ENCODE data around the gene TAF5L. TPM values are rescaled to one million over a fixed set of nuclear protein-coding genes. Genes with fewer than 3 reads are reported as not detected.
"Not testable (repeated sequence)": the region's sequence is repeated elsewhere in the genome, so short reads cannot be mapped to it uniquely, and the experiment has no call there.

The TAF5L gene
- total RNA-seq, 1 donor: 20.1 TPM

DNA sequence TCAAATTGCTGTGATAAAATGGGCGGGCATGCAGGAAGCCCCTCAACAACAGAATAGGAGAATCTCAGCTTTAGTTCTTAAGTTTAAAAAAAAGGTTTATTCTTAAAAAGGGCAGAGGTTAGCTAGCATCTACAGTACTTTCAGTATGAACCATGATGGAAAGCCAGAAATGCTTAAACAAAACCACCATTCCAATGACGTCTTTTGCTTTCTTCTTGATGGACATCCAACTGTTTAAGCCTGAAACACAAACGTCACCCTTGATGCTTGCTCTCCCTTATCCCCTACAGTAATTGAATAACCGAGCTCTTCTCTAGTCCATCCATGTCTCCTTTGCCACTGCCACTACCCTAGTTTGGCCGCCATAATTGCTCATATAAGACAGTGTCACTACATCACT lies 25.7 kb downstream of the TAF5L start:
- Histone ChIP-seq H3K4me1 (ENCODE audit: insufficient read depth, low read length) (peaks cover 3% of the 10 kb centered on the region), H3K4me3 (ENCODE audit: low read length) (no peak overlapping the region), H3K9me3 (ENCODE audit: low read depth, low read length) (no peaks in the 10 kb centered on the region), H3K27me3 (ENCODE audit: insufficient read depth, low read length) (no peaks in the 10 kb centered on the region)

DNA sequence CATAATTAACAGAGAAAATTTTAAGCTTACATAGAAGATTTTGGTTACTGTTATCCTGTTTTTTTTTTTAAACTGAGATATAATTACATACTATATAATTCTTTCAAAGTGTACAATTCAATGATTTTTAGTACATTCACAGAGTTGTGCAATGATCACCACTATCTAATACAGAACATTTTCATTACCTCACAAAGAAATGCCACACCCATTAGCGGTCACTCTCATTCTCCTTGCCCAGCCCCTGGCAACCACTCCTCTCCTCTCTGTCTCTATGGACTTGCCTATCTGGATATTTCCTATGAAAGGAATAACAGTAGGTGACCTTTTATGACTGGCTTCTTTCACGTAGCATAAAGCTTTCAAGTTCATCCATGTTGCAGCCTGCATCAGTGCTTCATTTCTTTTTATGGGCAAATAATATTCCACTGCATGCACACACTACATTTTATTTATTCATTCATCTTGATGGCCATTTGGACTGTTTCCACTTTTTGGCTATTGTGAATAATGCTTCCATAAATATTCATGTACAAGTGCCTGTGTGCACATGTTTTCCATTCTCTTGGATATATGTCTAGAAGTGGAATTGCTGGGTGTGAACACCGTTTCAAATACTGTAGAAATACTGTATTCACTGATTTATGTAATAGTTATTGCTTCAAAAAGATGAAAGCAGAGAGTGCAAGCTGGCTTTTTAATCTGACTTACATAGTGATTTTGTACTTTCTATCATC lies 26.5 kb downstream of the TAF5L start:
- H3K9me3 ChIP-seq (ENCODE audit: low read depth, low read length): no peaks in the 10 kb centered on the region
- H3K4me1 ChIP-seq (ENCODE audit: insufficient read depth, low read length): peaks cover 3% of the 10 kb centered on the region
- H3K4me3 ChIP-seq (ENCODE audit: low read length): no peak overlapping the region
- H3K27me3 ChIP-seq (ENCODE audit: insufficient read depth, low read length): no peaks in the 10 kb centered on the region

DNA sequence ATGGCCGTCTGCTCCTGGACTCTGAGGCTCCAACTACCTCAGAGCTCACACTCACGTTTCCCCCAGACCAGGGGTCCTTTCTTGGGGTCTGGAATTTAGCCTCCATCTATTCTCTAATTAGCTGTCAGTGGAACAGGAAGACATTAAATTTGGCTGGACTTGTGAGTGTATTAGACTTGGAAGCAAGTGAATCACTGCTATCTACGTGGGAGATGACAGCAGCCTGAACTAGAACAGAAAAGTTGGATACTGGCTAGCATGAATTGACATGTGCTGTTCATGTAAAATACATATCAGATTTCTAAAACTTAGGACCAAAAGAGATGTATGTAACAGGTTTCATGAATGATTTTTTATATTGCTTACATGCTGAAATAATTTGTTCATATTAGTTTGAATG lies 28.0 kb downstream of the TAF5L start:
- no peaks in the 10 kb centered on the region for H3K27me3 ChIP-seq (ENCODE audit: insufficient read depth, low read length)
- peaks cover 3% of the 10 kb centered on the region for H3K4me1 ChIP-seq (ENCODE audit: insufficient read depth, low read length)
- no peak overlapping the region for H3K4me3 ChIP-seq (ENCODE audit: low read length)
- H3K9me3 ChIP-seq (ENCODE audit: low read depth, low read length): no peaks in the 10 kb centered on the region

DNA sequence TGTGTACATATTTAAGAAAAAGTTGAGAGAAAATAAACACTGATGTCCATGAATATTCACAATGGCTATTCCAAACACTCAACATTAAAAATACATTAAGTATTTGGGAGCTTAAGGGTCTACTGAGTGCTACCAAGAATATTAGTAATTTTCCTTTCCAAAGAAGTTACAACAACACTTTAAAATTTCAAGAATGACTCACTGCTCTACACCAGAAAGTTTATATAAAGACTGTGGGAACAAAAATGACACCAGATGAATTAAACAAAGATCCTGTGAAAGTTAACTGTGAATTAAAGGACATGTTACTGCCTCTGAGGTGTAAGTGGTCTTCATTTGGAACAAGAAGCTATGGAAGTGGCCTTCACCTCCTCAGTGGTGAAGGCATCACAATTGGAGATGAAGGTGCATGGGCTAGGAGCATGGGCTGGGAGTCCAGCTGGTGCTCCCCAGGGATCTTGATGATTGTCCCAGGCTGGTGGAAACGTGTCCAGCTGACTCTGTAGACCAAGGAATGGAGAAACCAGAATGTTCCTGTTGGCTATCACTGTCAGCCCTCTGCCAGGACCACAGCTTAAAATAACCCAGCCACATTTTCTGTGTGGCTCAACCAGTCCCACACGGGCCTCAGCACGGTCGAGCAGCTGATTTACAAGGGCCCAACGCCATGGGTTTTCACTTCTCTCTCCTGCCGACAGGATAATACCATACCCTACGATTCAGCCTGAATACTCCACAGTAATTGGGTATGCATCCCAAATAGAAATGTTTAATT lies 28.8 kb downstream of the TAF5L start:
- Histone ChIP-seq H3K4me1 (ENCODE audit: insufficient read depth, low read length) (peaks cover 3% of the 10 kb centered on the region), H3K9me3 (ENCODE audit: low read depth, low read length) (no peaks in the 10 kb centered on the region), H3K4me3 (ENCODE audit: low read length) (no peak overlapping the region), H3K27me3 (ENCODE audit: insufficient read depth, low read length) (no peaks in the 10 kb centered on the region)

DNA sequence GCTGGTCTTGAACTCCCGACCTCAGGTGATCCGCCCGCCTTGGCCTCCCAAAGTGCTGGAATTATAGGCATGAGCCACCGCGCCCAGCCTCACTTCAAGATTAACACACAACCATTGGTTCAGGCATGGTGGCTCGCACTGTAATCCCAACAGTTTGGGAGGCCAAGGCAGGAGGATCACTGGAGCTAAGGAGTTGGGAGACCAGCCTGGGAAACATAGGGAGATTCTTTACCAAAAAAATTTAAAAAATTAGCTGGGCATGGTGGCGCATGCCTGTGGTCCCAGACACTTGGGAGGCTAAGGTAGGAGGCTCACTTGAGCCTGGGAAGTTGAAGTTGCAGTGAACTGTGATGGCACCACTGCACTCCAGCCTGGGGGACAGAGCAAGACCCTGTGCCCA lies 30.0 kb downstream of the TAF5L start:
- not testable (repeated sequence) for H3K4me3 ChIP-seq (ENCODE audit: low read length); H3K27me3 ChIP-seq (ENCODE audit: insufficient read depth, low read length); H3K4me1 ChIP-seq (ENCODE audit: insufficient read depth, low read length); H3K9me3 ChIP-seq (ENCODE audit: low read depth, low read length)

DNA sequence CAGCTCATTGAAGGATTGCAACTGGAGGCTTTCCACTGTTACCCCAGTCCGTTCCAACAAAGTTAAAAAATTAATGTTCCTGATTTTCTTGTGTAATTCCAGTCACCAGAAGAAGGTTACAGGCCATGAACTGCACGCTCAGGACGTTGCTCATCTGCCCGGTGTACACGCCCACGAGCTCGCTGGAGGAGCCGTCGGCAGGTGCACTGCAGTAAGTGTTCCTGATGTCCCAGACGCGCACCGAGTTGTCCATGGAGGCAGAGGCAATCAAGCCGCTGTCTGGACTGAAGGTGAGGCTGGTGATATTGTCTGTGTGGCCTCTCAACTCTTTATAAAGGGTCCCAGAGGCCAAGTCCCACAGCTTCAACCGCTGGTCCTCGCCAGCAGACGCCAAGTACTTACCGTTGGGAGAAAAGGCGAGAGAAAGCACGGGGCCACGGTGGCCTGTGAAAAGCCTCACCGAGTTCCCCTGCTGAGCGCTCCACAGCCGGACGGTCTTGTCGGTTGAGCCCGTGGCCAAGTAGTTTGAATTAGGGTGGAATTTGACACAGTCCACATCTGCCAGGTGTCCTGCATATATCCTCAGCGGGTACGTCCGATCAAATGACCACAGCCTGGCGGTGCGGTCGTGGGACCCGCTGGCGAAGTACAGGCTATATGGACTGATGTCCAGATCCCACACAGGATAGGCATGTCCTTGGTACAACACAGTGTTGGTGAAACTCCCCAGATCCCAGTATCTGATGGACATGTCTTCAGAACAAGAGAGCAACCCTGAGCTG lies 31.5 kb downstream of the TAF5L start:
- Histone ChIP-seq H3K9me3 (ENCODE audit: low read depth, low read length) (no peaks in the 10 kb centered on the region), H3K4me3 (ENCODE audit: low read length) (no peak overlapping the region), H3K4me1 (ENCODE audit: insufficient read depth, low read length) (peaks cover 3% of the 10 kb centered on the region), H3K27me3 (ENCODE audit: insufficient read depth, low read length) (no peaks in the 10 kb centered on the region)

DNA sequence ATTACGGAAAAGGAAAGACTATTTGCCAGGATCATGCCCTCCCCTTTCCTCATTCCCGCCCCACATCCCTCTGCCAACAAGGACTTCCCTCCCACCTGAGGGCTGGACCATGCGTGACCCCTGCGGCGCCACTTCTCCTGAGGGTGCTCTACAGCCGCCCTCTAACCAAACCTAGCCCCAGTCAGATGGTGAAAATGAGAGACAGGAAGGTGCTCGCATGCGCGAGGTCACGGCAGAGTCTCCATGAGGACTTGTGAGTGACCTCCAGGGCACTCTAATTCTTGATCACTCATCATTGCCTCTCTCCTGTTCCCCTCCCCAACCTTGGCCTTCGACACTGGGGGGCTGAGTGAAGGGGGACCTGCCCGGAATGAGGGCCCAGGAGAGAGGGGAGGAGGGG lies 32.1 kb downstream of the TAF5L start:
- no peaks in the 10 kb centered on the region for H3K9me3 ChIP-seq (ENCODE audit: low read depth, low read length)
- H3K27me3 ChIP-seq (ENCODE audit: insufficient read depth, low read length): no peaks in the 10 kb centered on the region
- peaks cover 3% of the 10 kb centered on the region for H3K4me1 ChIP-seq (ENCODE audit: insufficient read depth, low read length)
- no peak overlapping the region for H3K4me3 ChIP-seq (ENCODE audit: low read length)

DNA sequence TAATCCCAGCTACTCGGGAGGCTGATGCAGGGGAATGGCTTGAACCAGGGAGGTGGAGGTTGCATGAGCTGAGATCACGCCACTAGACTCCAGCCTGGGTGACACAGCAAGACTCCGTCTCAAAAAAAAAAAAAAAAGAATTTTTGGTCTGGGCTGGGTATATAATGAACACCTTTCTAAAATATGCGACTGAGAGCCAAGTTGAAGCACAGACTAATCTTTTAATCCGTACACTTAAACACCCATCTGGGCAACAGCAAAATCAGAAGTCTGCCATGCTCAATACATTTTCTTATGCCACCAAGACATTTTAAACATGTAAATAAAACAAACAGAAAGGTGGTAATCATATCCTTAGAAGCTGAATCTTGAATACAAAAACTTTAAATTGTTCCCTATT lies 35.8 kb downstream of the TAF5L start:
- Histone ChIP-seq H3K27me3 (ENCODE audit: insufficient read depth, low read length) (no peaks in the 10 kb centered on the region), H3K4me1 (ENCODE audit: insufficient read depth, low read length) (no peaks in the 10 kb centered on the region), H3K4me3 (ENCODE audit: low read length) (no peak overlapping the region), H3K9me3 (ENCODE audit: low read depth, low read length) (no peaks in the 10 kb centered on the region)

DNA sequence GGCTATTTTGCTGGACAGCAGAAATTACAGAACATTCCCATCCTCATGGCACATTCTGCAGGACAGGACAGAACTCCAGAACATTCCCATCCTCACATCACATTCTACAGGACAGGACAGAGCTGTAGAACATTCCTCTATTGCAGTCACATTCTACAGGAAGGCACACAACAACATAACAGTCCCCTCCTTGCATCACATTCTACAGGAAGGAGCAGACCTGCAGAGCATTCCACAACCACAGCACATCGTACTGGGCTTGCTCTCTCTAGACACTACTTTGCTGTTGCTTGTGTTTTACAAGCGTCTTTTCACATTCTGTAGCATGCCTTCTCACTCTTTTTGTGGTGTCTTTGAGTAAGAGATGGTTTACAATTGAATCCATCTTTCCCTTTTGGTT lies 40.6 kb downstream of the TAF5L start:
- no peaks in the 10 kb centered on the region for H3K9me3 ChIP-seq (ENCODE audit: low read depth, low read length)
- H3K4me1 ChIP-seq (ENCODE audit: insufficient read depth, low read length): peaks cover 6% of the 10 kb centered on the region
- no peaks in the 10 kb centered on the region for H3K27me3 ChIP-seq (ENCODE audit: insufficient read depth, low read length)
- H3K4me3 ChIP-seq (ENCODE audit: low read length): no peak overlapping the region

DNA sequence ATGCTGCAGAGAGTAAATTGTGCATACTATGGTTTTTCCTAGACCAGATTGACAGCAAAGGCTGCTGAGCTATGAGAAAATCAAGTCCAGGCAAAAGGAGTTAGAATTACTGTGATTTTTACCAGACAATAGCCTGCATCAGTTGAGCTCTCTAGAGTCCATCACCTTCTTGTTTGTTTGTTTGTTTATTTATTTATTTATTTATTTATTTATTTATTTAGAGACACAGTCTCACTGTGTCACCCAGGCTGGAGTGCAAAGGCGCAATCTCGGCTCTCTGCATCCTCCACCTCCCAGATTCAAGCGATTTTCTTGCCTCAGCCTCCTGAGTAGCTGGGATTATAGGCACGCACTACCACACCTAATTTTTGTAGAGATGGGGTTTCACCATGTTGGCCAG lies 43.2 kb downstream of the TAF5L start:
- Histone ChIP-seq H3K4me3 (ENCODE audit: low read length) (no peak overlapping the region), H3K4me1 (ENCODE audit: insufficient read depth, low read length) (peaks cover 13% of the 10 kb centered on the region), H3K27me3 (ENCODE audit: insufficient read depth, low read length) (no peaks in the 10 kb centered on the region), H3K9me3 (ENCODE audit: low read depth, low read length) (no peaks in the 10 kb centered on the region)

DNA sequence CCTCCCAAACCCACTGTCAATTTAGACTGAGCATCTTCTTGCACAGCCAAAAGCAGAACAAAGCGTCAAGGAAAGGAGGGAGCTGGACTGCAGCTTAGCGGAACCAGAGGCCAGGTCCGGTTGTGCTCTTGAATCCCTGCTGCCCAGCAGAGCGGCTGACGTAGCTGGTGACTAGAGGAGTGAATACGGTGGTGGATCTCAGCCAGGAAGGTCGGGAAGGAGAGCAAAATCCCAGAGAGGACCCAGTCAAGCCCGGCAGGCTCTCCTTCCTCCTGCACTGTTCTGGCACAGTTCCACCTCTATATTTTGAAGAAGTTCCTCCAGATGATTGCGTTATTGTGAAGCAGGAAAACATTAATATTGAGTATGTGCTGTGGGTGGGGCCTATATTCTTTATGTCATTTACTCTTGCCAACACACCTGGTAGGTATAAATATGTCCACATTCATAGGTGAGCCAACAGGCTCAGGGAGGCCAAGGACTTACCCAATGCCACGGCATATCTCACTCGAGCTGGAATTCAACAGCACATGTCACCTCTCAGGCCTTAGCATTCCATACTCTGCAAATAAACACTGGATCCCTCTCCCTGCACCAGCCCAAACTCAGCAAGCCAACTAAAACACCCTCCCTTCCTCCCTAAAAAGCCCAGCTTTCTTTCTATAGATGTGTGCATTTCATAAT lies 43.8 kb downstream of the TAF5L start:
- Histone ChIP-seq H3K4me3 (ENCODE audit: low read length) (no peak overlapping the region), H3K27me3 (ENCODE audit: insufficient read depth, low read length) (no peaks in the 10 kb centered on the region), H3K4me1 (ENCODE audit: insufficient read depth, low read length) (peaks cover 13% of the 10 kb centered on the region), H3K9me3 (ENCODE audit: low read depth, low read length) (no peaks in the 10 kb centered on the region)

DNA sequence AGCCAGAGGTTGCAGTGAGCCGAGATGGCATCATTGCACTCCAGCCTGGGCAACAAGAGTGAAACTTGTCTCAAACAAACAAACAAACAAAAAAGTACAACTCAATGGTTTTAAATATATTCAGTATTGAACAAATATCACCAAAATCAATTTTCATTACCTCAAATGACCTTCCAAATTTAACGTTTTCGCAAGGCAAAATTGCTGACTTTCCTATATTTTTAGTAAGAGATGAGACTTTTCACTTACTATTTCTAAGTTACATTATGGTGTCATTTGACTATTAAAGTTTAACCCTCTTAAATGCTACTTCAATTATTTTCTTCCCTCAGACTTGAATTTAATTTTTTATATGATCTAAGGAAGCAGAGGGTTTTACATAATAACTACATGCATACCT lies 44.4 kb downstream of the TAF5L start:
- H3K4me1 ChIP-seq (ENCODE audit: insufficient read depth, low read length): peaks cover 13% of the 10 kb centered on the region
- H3K27me3 ChIP-seq (ENCODE audit: insufficient read depth, low read length): no peaks in the 10 kb centered on the region
- H3K9me3 ChIP-seq (ENCODE audit: low read depth, low read length): no peaks in the 10 kb centered on the region
- no peak overlapping the region for H3K4me3 ChIP-seq (ENCODE audit: low read length)

DNA sequence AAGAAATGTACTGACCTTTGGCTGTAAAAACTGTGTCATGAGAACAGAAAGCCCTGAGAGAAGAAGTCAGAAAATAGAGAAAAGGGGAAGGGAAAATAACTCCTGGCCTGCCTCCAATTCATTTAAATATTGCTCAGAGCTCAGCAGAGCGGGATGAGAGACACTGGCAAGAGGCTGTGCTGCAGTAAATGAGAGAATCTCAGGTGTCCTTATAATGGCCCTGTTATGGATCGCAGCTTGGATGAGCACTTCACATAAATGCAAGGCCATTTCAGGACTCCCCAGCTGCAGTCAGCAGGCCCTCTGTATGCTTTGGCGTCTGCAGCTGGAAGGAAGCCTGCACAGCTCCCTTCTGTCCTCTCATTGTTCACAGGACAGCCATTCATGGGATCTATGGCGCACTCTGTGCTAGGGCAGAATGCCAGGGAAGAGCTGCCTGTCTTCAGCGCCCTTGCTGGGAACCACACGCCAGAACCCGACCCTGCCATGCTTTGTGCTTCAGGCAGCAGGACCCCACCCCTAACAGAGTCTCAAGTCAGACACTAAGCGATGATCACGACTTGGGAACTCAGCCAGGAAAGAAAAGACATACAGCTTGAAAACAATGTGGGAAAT lies 46.8 kb downstream of the TAF5L start:
- H3K4me3 ChIP-seq (ENCODE audit: low read length): no peak overlapping the region
- no peaks in the 10 kb centered on the region for H3K27me3 ChIP-seq (ENCODE audit: insufficient read depth, low read length)
- H3K4me1 ChIP-seq (ENCODE audit: insufficient read depth, low read length): peaks cover 13% of the 10 kb centered on the region
- no peaks in the 10 kb centered on the region for H3K9me3 ChIP-seq (ENCODE audit: low read depth, low read length)

DNA sequence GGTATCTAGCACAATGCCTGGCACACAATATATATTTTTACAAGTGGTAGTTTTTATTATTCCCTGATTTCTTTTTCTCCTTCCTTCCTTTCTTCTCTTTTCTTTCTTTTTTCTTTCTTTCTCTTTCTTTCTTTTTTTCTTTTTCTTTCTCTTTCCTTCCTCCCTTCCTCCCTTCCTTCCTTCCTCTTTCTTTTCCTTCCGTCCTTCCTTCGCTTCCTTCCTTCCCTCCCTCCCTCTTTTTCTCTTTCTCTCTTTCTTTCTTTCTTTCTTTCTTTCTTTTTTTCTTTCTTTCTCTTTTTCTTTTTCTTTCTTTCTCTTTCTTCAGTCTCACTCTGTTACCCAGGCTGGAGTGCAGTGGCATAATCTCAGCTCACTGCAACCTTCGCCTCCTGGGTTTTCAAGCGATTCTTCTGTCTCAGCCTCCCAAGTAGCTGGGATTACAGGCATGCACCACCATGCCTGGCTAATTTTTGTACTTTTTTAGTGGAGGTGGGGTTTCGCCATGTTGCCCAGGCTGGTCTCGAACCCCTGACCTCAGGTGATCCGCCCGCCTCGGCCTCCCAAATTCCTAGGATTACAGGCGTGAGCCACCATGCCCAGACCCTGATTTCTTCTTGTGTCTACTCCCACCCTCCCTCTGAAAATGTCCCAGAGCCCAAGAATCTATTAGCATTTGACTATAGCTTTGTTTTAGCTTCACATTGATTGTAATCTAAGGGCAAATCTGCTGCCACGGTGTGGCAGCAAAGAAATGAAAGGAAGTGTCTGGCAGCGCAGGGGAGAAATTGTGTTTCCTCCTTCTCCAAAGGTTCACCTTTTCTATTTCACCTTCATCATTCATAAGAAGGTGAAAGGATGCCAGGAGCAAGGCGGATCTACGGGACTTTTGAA lies 47.5 kb downstream of the TAF5L start:
- Histone ChIP-seq H3K4me1 (ENCODE audit: insufficient read depth, low read length) (peaks cover 13% of the 10 kb centered on the region), H3K4me3 (ENCODE audit: low read length) (no peak overlapping the region), H3K9me3 (ENCODE audit: low read depth, low read length) (no peaks in the 10 kb centered on the region), H3K27me3 (ENCODE audit: insufficient read depth, low read length) (no peaks in the 10 kb centered on the region)
